GM23248 (cell line): ENCODE measurements around the gene CPED1. TPM values are rescaled to one million over a fixed set of nuclear protein-coding genes. Genes with fewer than 3 reads are reported as not detected.

ENCODE experiments used
- DNase-seq: peaks from one replicate; pipeline ENCODE4 v3.0.0-alpha.2; 2015
- H2AFZ ChIP-seq: fragments of 200-600 bp; sonication (generic); 2 replicates; pipeline ENCODE4 v1.6.1; 2016; ENCODE audit warnings: antibody characterized with exemption
- H3F3A ChIP-seq: fragments of 200-600 bp; sonication (generic); 2 replicates; pipeline ENCODE4 v1.6.1; 2016; ENCODE audit warnings: mild to moderate bottlenecking, antibody characterized with exemption, mixed run types; ENCODE audit not compliant: insufficient read depth
- H3K27ac ChIP-seq: fragments of 200-600 bp; sonication (generic); 2 replicates; pipeline ENCODE4 v1.5.1; 2016; ENCODE audit warnings: mild to moderate bottlenecking
- H3K27me3 ChIP-seq: fragments of 200-600 bp; sonication (generic); replicated peaks from 2 replicates; pipeline ENCODE4 v1.6.1; 2016; ENCODE audit warnings: mild to moderate bottlenecking; ENCODE audit not compliant: insufficient read depth
- H3K36me3 ChIP-seq: fragments of 200-600 bp; sonication (generic); 2 replicates; pipeline ENCODE4 v1.6.1; 2016; ENCODE audit warnings: low read depth, mild to moderate bottlenecking
- H3K4me1 ChIP-seq: fragments of 200-600 bp; sonication (generic); 2 replicates; pipeline ENCODE4 v1.6.1; 2016; ENCODE audit warnings: mild to moderate bottlenecking; ENCODE audit not compliant: insufficient read depth
- H3K4me2 ChIP-seq: fragments of 200-600 bp; sonication (generic); one replicate; pipeline ENCODE4 v1.6.1; 2016; ENCODE audit warnings: mild to moderate bottlenecking; ENCODE audit not compliant: unreplicated experiment
- H3K4me3 ChIP-seq: fragments of 200-600 bp; sonication (generic); 2 replicates; pipeline ENCODE4 v1.5.1; 2016; ENCODE audit warnings: mild to moderate bottlenecking
- H3K79me2 ChIP-seq: fragments of 200-600 bp; sonication (generic); 2 replicates; pipeline ENCODE4 v1.6.1; 2016; ENCODE audit warnings: mild to moderate bottlenecking; ENCODE audit not compliant: insufficient read depth
- H3K9ac ChIP-seq: fragments of 200-600 bp; sonication (generic); 2 replicates; pipeline ENCODE4 v1.6.1; 2016; ENCODE audit warnings: mild to moderate bottlenecking
- H3K9me2 ChIP-seq: fragments of 200-600 bp; sonication (generic); 2 replicates; pipeline ENCODE4 v1.6.1; 2016; ENCODE audit warnings: mixed run types, mild to moderate bottlenecking, moderate library complexity; ENCODE audit not compliant: insufficient read depth
- H3K9me3 ChIP-seq: fragments of 200-600 bp; sonication (generic); one replicate; pipeline ENCODE4 v1.6.1; 2017; ENCODE audit warnings: low read depth
- H4K20me1 ChIP-seq: fragments of 200-600 bp; sonication (generic); 2 replicates; pipeline ENCODE4 v1.6.0; 2016; ENCODE audit not compliant: insufficient read depth
- EZH2 ChIP-seq: fragments of 200-600 bp; sonication (generic); IDR thresholded peaks from 2 replicates; pipeline ENCODE4 v1.6.1; 2018; ENCODE audit warnings: antibody characterized with exemption, mild to moderate bottlenecking; ENCODE audit not compliant: insufficient read depth, poor library complexity, severe bottlenecking
- EZH2phosphoT487 ChIP-seq: fragments of 200-600 bp; sonication (generic); IDR thresholded peaks from 2 replicates; pipeline ENCODE4 v1.6.1; 2018; ENCODE audit warnings: antibody characterized with exemption, moderate library complexity, mild to moderate bottlenecking, low read depth; ENCODE audit not compliant: insufficient read depth
- WGBS, 2 experiments: methylation state at CpG; one replicate each; pipeline ENCODE4 v1.1.6; 2015 to 2017; ENCODE audit warnings: low lambda C conversion rate in 2 of 2, low coverage in 1 of 2; ENCODE audit errors: missing lambda C conversion rate in 2 of 2; 5-methylcytosine and 5-hydroxymethylcytosine counted together
- in situ Hi-C: fragments of 300-500 bp; cut with MboI; formaldehyde crosslinking; loops from 2 replicates; pipeline ENCODE4 v1.15.0; 2020
- polyA plus RNA-seq: library from polyadenylated mRNA; unstranded; fragments of >200 nt; fragmentation: Nextera tagmentation; extraction: Ambion mirVana; gene quantifications from 2 replicates; pipeline ENCODE4 v1.2.1, GENCODE V29; 2016
- total RNA-seq: library from RNA; depleted of rRNA; stranded (reverse); fragments of >200 nt; shearing (Covaris generic); gene quantifications from 2 replicates; pipeline ENCODE4 v1.2.3, GENCODE V29; 2014

Gene CPED1
- total and polyA plus RNA-seq, 2 experiments from 2014 or later: 12.4 to 20.2 TPM

- 96 to 100% methylated on average over 1 of the region's 1 CpG for WGBS, 2 experiments
- Histone ChIP-seq H3K79me2 (no peaks in the 10 kb centered on the region), H3K4me2 (no peak overlapping the region), H3K27ac (no peak overlapping the region), H3F3A (no peaks in the 10 kb centered on the region), H2AFZ (no peak overlapping the region), H3K27me3 (no peaks in the 10 kb centered on the region), H3K9me3 (no peaks in the 10 kb centered on the region), H3K4me3 (no peak overlapping the region), H3K9ac (no peak overlapping the region), H3K36me3 (no peaks in the 10 kb centered on the region), H3K9me2 (no peaks in the 10 kb centered on the region), H4K20me1 (no peaks in the 10 kb centered on the region), H3K4me1 (peaks cover 6% of the 10 kb centered on the region; the same call in 1 of the 2 replicates)
- DNase-seq: no peak
- in situ Hi-C loops: no loop called here
- TF ChIP-seq EZH2phosphoT487 (no peak), EZH2 (no peak)
Observed at GRCh38 chr7:121186746-121187145, 198.2 kb downstream of the CPED1 start.

DNA sequence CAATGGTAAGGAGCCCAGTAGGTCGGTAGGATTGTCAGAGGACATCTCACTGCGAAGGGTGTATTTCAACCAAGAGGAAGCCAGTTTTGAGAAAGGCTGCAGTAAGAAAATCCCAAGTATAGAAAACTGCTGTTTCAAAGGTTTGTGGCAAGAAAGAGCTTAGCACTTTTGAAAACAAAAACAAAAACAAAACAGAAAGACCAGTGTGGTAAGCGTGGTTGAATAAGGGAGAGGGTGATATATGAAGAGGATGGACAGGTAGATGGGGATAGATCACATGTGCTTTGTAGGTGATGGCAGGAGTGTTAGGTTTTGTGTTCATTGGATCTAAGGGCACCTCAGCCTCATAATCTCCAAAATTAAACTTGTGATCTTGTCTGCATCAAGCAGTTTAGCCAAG lies 198.7 kb downstream of the CPED1 start:
- H3K27me3 ChIP-seq: no peaks in the 10 kb centered on the region
- no peak overlapping the region for H3K4me3 ChIP-seq
- H3K79me2 ChIP-seq: no peaks in the 10 kb centered on the region
- no peak overlapping the region for H3K27ac ChIP-seq
- no peaks in the 10 kb centered on the region for H3K9me2 ChIP-seq
- H2AFZ ChIP-seq: peak overlapping the region; percentile 63
- in situ Hi-C loops: no loop called here
- no peaks in the 10 kb centered on the region for H3K36me3 ChIP-seq
- no peak overlapping the region for H3K9ac ChIP-seq
- H3K4me2 ChIP-seq: no peak overlapping the region
- no peaks in the 10 kb centered on the region for H4K20me1 ChIP-seq
- H3K4me1 ChIP-seq: peaks cover 6% of the 10 kb centered on the region; the same call in 1 of the 2 replicates
- no peaks in the 10 kb centered on the region for H3F3A ChIP-seq
- H3K9me3 ChIP-seq: no peaks in the 10 kb centered on the region
- no peak for DNase-seq
- TF ChIP-seq EZH2phosphoT487: no peak
- no peak for TF ChIP-seq EZH2
- 81 to 84% methylated on average over 3 of the region's 3 CpGs for WGBS, 2 experiments

- peaks cover 4% of the 10 kb centered on the region; the same call in 1 of the 2 replicates for H3K4me1 ChIP-seq
- H3F3A ChIP-seq: no peaks in the 10 kb centered on the region
- no peak overlapping the region for H3K27ac ChIP-seq
- no peaks in the 10 kb centered on the region for H3K27me3 ChIP-seq
- no peak for TF ChIP-seq EZH2phosphoT487
- TF ChIP-seq EZH2: no peak
- H4K20me1 ChIP-seq: no peaks in the 10 kb centered on the region
- no peaks in the 10 kb centered on the region for H3K9me3 ChIP-seq
- H2AFZ ChIP-seq: peak overlapping the region; percentile 63
- no peaks in the 10 kb centered on the region for H3K79me2 ChIP-seq
- no peaks in the 10 kb centered on the region for H3K36me3 ChIP-seq
- no peak overlapping the region for H3K4me2 ChIP-seq
- no peak overlapping the region for H3K9ac ChIP-seq
- no peaks in the 10 kb centered on the region for H3K9me2 ChIP-seq
- H3K4me3 ChIP-seq: no peak overlapping the region
- DNase-seq: peak; percentile 17
- in situ Hi-C loops: no loop called here
Observed at GRCh38 chr7:121187676-121188075, 199.2 kb downstream of the CPED1 start.

DNA sequence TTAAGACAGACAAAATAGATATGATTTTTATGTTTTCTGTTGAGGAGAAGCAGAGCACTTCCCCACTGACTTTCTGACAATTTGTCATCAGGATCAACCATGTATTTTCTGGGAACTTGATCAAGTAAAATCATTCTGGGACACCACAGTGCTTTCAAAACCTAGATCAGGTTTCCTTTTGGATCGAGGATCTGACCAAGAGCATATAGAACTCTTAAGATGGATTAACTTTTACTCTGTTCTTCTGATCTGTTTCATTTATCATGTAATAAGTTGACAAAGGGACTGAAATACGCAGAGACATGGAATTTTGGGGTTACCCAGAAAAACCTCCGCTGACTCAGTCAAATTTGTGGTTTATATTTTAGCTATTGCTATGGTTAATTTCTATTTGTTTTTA lies 204.3 kb downstream of the CPED1 start:
- no peaks in the 10 kb centered on the region; the same call in 1 of the 2 replicates for H3K9me2 ChIP-seq
- no peak overlapping the region for H2AFZ ChIP-seq
- H3K4me3 ChIP-seq: no peak overlapping the region
- no peaks in the 10 kb centered on the region for H3K36me3 ChIP-seq
- 96 to 97% methylated on average over 3 of the region's 3 CpGs for WGBS, 2 experiments
- no peaks in the 10 kb centered on the region for H3K4me1 ChIP-seq
- no peak for DNase-seq
- no peaks in the 10 kb centered on the region for H4K20me1 ChIP-seq
- in situ Hi-C loops: no loop called here
- no peaks in the 10 kb centered on the region for H3K79me2 ChIP-seq
- no peak overlapping the region for H3K9ac ChIP-seq
- H3K27me3 ChIP-seq: no peaks in the 10 kb centered on the region
- no peaks in the 10 kb centered on the region for H3F3A ChIP-seq
- H3K4me2 ChIP-seq: no peak overlapping the region
- no peak overlapping the region for H3K27ac ChIP-seq
- H3K9me3 ChIP-seq: no peaks in the 10 kb centered on the region
- TF ChIP-seq EZH2phosphoT487 (no peak), EZH2 (no peak)

DNA sequence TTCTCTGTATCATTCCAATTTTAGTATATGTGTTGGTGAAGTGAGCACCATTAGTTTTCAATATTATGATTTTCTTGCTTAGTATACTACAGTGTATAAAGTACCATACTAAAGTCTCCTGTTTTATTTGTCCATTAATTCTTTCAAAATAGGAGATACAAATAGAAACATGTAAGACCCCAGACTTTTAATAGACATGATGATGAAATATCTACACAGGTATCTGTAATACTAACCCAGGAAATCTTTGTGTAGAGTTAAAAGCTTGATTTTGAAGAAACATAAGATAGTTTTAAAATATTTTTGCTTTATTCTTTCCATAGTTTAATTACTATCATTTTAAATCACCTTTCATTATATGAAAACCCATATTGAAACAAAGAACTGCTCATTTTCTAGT lies 206.5 kb downstream of the CPED1 start:
- Histone ChIP-seq H3K9me3 (no peaks in the 10 kb centered on the region), H3F3A (no peaks in the 10 kb centered on the region), H3K4me2 (no peak overlapping the region), H4K20me1 (no peaks in the 10 kb centered on the region), H3K36me3 (no peaks in the 10 kb centered on the region), H3K4me3 (no peak overlapping the region), H2AFZ (no peak overlapping the region), H3K9ac (no peak overlapping the region), H3K27me3 (no peaks in the 10 kb centered on the region), H3K27ac (no peak overlapping the region), H3K9me2 (no peaks in the 10 kb centered on the region; the same call in 1 of the 2 replicates), H3K4me1 (no peaks in the 10 kb centered on the region), H3K79me2 (no peaks in the 10 kb centered on the region)
- in situ Hi-C loops: no loop called here
- no peak for TF ChIP-seq EZH2
- no peak for TF ChIP-seq EZH2phosphoT487
- DNase-seq: no peak
